Peyer's patch (tissue), 4 donors: Measurements from ENCODE around the gene FAM174C. TPM values are rescaled to one million over a fixed set of nuclear protein-coding genes. Genes with fewer than 3 reads are reported as not detected.

Experiments
- DNase-seq, 3 donors: peaks; one replicate each; pipeline ENCODE4 v3.0.0-alpha.2; 2017 to 2019
- H3K27ac ChIP-seq, 4 donors: fragments of 200-600 bp; sonication (generic); one replicate each; pipeline ENCODE4 v1.5.1; 2016 to 2019
- H3K27me3 ChIP-seq, 2 donors: fragments of 200-600 bp; sonication (generic); one replicate each; pipeline ENCODE4 v1.5.1; 2019
- H3K36me3 ChIP-seq, 3 donors: fragments of 200-600 bp; sonication (generic); one replicate each; pipeline ENCODE4 v1.5.1; 2016 to 2019
- H3K4me1 ChIP-seq, 4 donors: fragments of 200-600 bp; sonication (generic); one replicate each; pipeline ENCODE4 v1.5.1; 2016 to 2019
- H3K4me3 ChIP-seq, 4 donors: fragments of 200-600 bp; sonication (generic); 1 replicate in 3 of 4; 2 replicates in 1 of 4; pipeline ENCODE4 v1.5.1; 2016 to 2019; ENCODE audit warnings: mild to moderate bottlenecking in 1 of 4
- H3K9me3 ChIP-seq, 4 donors: fragments of 200-600 bp; sonication (generic); one replicate each; pipeline ENCODE4 v1.5.1; 2016 to 2019; ENCODE audit warnings: mild to moderate bottlenecking in 1 of 4
- POLR2A ChIP-seq, 2 donors: fragments of 450-650 bp; IDR thresholded peaks; one replicate each; pipeline ENCODE4 v1.5.1; 2017; ENCODE audit warnings: antibody characterized with exemption in 2 of 2, mild to moderate bottlenecking in 2 of 2, moderate library complexity in 2 of 2
- total RNA-seq, 4 donors: library from RNA; depleted of rRNA; stranded (reverse); fragments of >200 nt; gene quantifications; one replicate each; pipeline ENCODE4 v1.1.0, GENCODE V29; 2016
- TF ChIP-seq, protein P1 (sequence below), 6 experiments: fragments of 450-650 bp in 4 of 6; fragments of 200-600 bp in 2 of 6; sonication (generic) in 1 of 6; IDR thresholded peaks; one replicate each; pipeline ENCODE4 v1.5.1; 2017 to 2019; ENCODE audit warnings: antibody characterized with exemption in 6 of 6, mild to moderate bottlenecking in 3 of 6, moderate library complexity in 1 of 6

FAM174C gene
- total RNA-seq, 4 donors from 2014 or later: 39.6 to 87.7 (median 80.0) TPM

DNA sequence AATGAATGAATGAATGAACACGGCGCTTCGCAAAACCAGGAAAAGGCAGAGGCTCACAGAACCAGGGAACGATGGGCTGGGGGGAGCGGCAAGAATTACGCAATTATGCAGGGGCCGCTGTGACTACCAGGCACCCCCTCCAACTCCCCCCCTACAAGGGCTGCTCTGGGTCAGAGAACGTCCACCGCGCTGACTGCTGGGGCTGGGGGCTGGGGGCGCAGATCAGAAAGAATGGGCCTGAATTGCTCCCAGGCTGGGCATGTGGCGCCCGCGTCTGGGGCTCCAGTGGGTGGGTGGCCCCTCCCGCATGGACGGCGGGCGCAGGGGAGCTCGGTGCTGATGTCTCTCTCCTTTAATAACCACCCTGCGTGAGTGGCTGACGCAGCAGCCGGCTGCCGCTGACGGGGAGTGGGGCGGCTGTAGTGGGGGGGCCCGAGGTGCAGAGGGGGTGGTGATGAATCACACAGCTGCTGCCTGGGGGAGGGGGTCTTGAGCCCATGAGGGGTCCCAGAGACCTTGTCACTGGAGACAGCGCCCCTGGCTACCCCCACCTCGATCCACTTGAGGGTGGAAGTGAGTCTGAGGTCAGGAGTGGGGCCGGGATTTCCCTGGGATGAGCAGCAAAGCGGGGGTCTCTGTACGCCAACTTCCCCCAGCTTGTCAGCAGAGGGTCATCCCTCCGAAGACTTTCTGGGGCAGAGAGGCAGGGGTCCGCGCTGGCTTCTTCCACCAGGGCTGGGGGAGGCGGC is 7.7 kb upstream of the FAM174C start:
- Histone ChIP-seq H3K9me3 (no peaks in the 10 kb centered on the region), H3K27me3 (no peaks in the 10 kb centered on the region), H3K36me3 (peaks cover 0 to 20% (median 0%) of the 10 kb centered on the region in 3 donors), H3K27ac (peak overlapping the region in 2 of 4 donors; percentile 98 to 99), H3K4me3 (peak overlapping the region; percentile 51 to 80 (median 60)), H3K4me1 (peaks cover 16 to 86% (median 69%) of the 10 kb centered on the region in 4 donors)
- no peak for TF ChIP-seq POLR2A (IDR thresholded peaks at IDR 0.05)
- TF ChIP-seq, protein P1, sequence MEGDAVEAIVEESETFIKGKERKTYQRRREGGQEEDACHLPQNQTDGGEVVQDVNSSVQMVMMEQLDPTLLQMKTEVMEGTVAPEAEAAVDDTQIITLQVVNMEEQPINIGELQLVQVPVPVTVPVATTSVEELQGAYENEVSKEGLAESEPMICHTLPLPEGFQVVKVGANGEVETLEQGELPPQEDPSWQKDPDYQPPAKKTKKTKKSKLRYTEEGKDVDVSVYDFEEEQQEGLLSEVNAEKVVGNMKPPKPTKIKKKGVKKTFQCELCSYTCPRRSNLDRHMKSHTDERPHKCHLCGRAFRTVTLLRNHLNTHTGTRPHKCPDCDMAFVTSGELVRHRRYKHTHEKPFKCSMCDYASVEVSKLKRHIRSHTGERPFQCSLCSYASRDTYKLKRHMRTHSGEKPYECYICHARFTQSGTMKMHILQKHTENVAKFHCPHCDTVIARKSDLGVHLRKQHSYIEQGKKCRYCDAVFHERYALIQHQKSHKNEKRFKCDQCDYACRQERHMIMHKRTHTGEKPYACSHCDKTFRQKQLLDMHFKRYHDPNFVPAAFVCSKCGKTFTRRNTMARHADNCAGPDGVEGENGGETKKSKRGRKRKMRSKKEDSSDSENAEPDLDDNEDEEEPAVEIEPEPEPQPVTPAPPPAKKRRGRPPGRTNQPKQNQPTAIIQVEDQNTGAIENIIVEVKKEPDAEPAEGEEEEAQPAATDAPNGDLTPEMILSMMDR (IDR thresholded peaks at IDR 0.05): no peak
- DNase-seq: no peak

DNA sequence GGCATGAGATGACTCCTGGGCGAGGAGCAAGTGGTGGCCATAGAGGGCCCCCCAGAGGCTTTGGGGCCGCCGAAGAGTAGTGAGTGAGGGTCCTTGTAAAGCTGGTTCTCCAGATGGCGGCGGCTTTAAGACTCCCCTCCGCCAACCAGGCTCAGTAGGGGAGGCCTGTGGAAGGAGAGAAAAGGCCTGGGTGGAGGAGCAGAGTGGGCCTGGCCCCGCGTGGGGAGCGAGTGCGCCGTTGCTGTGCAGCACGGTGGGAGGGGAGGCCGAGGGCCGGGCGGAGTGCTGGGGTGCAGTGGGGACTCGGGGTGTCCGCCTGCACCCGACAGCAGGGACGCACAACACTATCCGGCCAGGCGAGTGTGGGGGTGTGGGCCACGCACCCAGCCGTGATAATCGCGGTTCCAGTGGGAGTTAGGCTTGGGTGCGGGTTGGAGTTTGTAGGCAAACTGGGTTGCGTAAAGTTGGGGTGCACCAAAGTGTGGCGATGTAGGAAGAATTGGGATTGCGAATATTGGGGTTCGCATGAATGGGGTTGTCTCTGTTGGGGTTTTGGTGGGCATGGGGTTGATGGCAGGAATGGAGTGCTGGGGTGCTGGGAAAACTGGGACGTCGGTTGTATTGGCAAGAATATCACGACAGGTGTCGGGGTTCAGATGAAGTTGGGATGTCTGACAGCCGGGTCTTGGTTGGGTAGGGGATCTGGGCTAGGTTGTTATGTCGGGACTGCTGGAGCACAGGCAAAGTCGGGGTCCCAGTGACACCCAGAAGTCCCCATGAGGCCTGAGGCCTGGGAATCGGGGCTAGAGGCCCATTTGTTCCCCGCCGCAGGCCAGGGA is 6.9 kb upstream of the FAM174C start:
- Histone ChIP-seq H3K27me3 (no peaks in the 10 kb centered on the region), H3K9me3 (no peaks in the 10 kb centered on the region), H3K4me1 (peaks cover 13 to 81% (median 64%) of the 10 kb centered on the region in 4 donors), H3K4me3 (peak overlapping the region in 3 of 4 donors; percentile 65 to 97 (median 77)), H3K36me3 (peaks cover 0 to 28% (median 0%) of the 10 kb centered on the region in 3 donors), H3K27ac (peak overlapping the region; percentile 98 to 99 (median 99))
- DNase-seq: no peak
- no peak for TF ChIP-seq POLR2A (IDR thresholded peaks at IDR 0.05)
- TF ChIP-seq, protein P1 (IDR thresholded peaks at IDR 0.05): no peak

DNA sequence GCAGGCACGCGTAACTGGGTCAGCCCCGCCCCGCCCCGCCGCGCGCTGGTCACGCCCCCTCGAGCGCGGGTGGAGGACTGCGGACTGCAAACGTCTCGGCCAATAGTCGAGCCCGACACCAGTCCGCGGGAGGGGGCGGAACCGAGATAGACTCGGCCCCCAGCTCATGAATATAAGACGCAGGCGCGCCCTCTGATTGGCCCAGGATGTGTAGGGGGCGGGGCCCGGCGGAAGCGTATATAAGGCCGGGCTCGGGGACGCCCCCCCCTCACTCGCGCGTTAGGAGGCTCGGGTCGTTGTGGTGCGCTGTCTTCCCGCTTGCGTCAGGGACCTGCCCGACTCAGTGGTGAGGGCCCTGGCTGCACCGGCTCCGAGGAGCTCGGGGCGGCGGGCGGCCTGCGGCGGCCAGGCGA is 6.3 kb upstream of the FAM174C start, which contains the start of gene CIRBP:
Gene CIRBP, plus strand, starts transcription at position 268 of the 413 bp plus-strand sequence. CDS start 1,602 bp downstream, outside the sequence.
- TF ChIP-seq, protein P1 (IDR thresholded peaks at IDR 0.05): no peak
- TF ChIP-seq POLR2A (IDR thresholded peaks at IDR 0.05): peak; percentile 96 to 98
- Histone ChIP-seq H3K4me1 (peaks cover 13 to 87% (median 63%) of the 10 kb centered on the region in 4 donors), H3K27me3 (no peaks in the 10 kb centered on the region), H3K27ac (peak within 1 kb of the TSS; percentile 98 to 99 (median 99)), H3K36me3 (peaks cover 0 to 34% (median 0%) of the 10 kb centered on the region in 3 donors), H3K9me3 (no peaks in the 10 kb centered on the region), H3K4me3 (peak within 1 kb of the TSS; percentile 65 to 97 (median 82))
- peak; percentile 100 for DNase-seq

DNA sequence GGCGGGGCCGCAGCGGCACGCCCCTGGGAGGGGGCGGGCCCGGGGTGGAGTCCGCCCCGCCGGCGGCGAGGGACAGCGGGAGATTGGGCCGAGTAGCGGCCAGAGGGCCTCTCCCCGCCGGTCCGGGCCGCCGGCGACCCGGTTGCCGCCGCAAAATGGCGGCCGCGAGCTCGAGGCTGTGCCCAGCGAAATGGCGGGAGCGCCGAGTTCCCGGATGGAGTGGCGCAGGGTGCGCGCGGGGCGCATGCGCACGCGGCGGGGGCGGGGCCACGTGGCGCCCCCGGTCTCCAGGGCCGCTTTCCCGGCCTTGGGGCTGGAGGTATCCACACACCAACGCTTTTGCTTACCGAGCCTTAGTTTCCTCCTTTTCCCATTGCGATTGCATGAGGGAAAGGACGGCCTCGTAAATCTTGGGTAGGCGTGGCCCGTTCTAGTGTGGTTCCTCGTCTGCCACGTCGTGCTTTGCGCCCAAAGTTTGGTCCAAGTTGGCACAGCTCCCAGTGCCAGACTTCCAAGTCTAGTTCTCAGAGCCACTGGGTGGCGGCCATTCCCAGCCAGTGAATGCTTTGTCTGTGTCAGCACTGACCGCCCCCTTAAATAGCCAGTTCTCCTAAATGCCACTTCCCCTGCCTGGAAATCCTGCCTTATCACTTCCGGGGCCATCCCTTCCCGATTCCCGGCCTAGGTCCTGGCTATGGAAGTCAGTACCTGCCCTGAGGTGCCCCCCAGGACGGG is 5.7 kb upstream of the FAM174C start:
- Histone ChIP-seq H3K27me3 (no peaks in the 10 kb centered on the region), H3K4me3 (peak overlapping the region; percentile 65 to 97 (median 82)), H3K36me3 (peaks cover 0 to 40% (median 0%) of the 10 kb centered on the region in 3 donors), H3K27ac (peak overlapping the region; percentile 98 to 99 (median 99)), H3K9me3 (no peaks in the 10 kb centered on the region), H3K4me1 (peaks cover 13 to 90% (median 63%) of the 10 kb centered on the region in 4 donors)
- DNase-seq: peak; percentile 79 to 93 (median 89)
- TF ChIP-seq, protein P1 (IDR thresholded peaks at IDR 0.05): no peak
- peak; percentile 5 to 14 for TF ChIP-seq POLR2A (IDR thresholded peaks at IDR 0.05)
